NCI-H82 treated with DMSO at 0.1 percent for 48 hours (cell line): ENCODE measurements around the gene THSD7A.

Source experiments
- DNase-seq: peaks from one replicate; lab custom pipeline; 2025; ENCODE audit not compliant: unreplicated experiment; lab: John Stamatoyannopoulos, UW

The THSD7A gene

GRCh38 chr7:11591943-11592342 is 240.1 kb downstream of the THSD7A start:
- DNase-seq: no peak

- no peak for DNase-seq
Measured at GRCh38 chr7:11591055-11591633, 240.9 kb downstream of the THSD7A start.

GRCh38 chr7:11589251-11589650 is 242.7 kb downstream of the THSD7A start:
- DNase-seq: no peak

- no peak for DNase-seq
Measured at GRCh38 chr7:11587814-11588213, 244.2 kb downstream of the THSD7A start.

- DNase-seq: no peak
Measured at GRCh38 chr7:11587048-11587447, 244.9 kb downstream of the THSD7A start.

GRCh38 chr7:11584406-11585031 is 247.5 kb downstream of the THSD7A start:
- no peak for DNase-seq

GRCh38 chr7:11579141-11579540 is 252.9 kb downstream of the THSD7A start:
- DNase-seq: no peak

- DNase-seq: no peak
Measured at GRCh38 chr7:11576310-11576709, 255.7 kb downstream of the THSD7A start.

GRCh38 chr7:11573128-11573750 is 258.8 kb downstream of the THSD7A start:
- no peak for DNase-seq

- DNase-seq: no peak
Measured at GRCh38 chr7:11570922-11571550, 261.0 kb downstream of the THSD7A start.

- DNase-seq: no peak
Measured at GRCh38 chr7:11570205-11570604, 261.8 kb downstream of the THSD7A start.

- no peak for DNase-seq
Measured at GRCh38 chr7:11567571-11567970, 264.4 kb downstream of the THSD7A start.

- DNase-seq: peak; percentile 43
Measured at GRCh38 chr7:11557627-11558026, 274.4 kb downstream of the THSD7A start.

- peak; percentile 38 for DNase-seq
Measured at GRCh38 chr7:11552676-11553296, 279.2 kb downstream of the THSD7A start.

GRCh38 chr7:11551470-11551869 is 280.5 kb downstream of the THSD7A start:
- DNase-seq: no peak

- no peak for DNase-seq
Measured at GRCh38 chr7:11548532-11548931, 283.5 kb downstream of the THSD7A start.

GRCh38 chr7:11541330-11541729 is 290.7 kb downstream of the THSD7A start:
- no peak for DNase-seq

- no peak for DNase-seq
Measured at GRCh38 chr7:11540271-11540761, 291.7 kb downstream of the THSD7A start.

GRCh38 chr7:11539853-11540252 is 292.1 kb downstream of the THSD7A start:
- no peak for DNase-seq

GRCh38 chr7:11538751-11539299 is 293.2 kb downstream of the THSD7A start:
- peak; percentile 61 for DNase-seq

GRCh38 chr7:11533229-11533820 is 298.7 kb downstream of the THSD7A start:
- no peak for DNase-seq
